PC-9 (cell line): Measurements from ENCODE around the gene SOSTDC1.

Source experiments
- EZH2 ChIP-seq: fragments of 200-600 bp; sonication (generic); IDR thresholded peaks from 2 replicates; pipeline ENCODE4 v1.8.0; 2017; ENCODE audit warnings: antibody characterized with exemption, low read depth
- TF ChIP-seq, protein P1 (sequence below): fragments of 200-600 bp; sonication (generic); conservative IDR thresholded peaks from 2 replicates; pipeline ENCODE4 v1.6.1; 2017; ENCODE audit warnings: mixed run types, antibody characterized with exemption, mild to moderate bottlenecking, moderate library complexity

GRCh38 chr7:16428672-16429071 is 36.9 kb downstream of the SOSTDC1 start:
- TF ChIP-seq, protein P1, sequence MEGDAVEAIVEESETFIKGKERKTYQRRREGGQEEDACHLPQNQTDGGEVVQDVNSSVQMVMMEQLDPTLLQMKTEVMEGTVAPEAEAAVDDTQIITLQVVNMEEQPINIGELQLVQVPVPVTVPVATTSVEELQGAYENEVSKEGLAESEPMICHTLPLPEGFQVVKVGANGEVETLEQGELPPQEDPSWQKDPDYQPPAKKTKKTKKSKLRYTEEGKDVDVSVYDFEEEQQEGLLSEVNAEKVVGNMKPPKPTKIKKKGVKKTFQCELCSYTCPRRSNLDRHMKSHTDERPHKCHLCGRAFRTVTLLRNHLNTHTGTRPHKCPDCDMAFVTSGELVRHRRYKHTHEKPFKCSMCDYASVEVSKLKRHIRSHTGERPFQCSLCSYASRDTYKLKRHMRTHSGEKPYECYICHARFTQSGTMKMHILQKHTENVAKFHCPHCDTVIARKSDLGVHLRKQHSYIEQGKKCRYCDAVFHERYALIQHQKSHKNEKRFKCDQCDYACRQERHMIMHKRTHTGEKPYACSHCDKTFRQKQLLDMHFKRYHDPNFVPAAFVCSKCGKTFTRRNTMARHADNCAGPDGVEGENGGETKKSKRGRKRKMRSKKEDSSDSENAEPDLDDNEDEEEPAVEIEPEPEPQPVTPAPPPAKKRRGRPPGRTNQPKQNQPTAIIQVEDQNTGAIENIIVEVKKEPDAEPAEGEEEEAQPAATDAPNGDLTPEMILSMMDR: no peak
- no peak for TF ChIP-seq EZH2
